ENCODE measurements around the gene RNF39. TPM values are rescaled to one million over a fixed set of nuclear protein-coding genes. Genes with fewer than 3 reads are reported as not detected.

Gene RNF39
- total RNA-seq, 1 donor = not detected

DNA sequence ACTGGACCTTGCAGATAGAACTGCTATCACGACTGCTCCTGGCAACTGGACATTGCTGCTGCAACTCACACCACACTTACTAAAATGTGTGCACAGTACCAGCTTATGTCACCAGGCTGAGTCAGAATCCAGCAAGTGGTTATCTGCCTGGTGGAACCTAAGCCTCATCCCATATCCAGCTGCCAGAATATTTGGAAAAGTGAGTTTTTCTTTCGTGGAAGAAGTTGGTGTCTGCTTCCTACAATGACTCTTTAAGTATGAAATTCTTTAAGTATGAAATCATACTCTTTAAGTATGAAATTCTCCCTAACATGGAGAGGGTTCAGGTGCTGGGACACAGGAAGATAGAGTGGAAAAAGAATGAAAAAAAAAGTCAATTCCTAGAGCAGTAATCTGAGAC, 30.9 kb downstream of the RNF39 start:
- Histone ChIP-seq H3K4me2 (ENCODE audit: insufficient read depth, low read length) (peak overlapping the region; percentile 27), H2AFZ (ENCODE audit: low read length) (no peak overlapping the region), H4K20me1 (ENCODE audit: insufficient read depth, low read length) (no peaks in the 10 kb centered on the region), H3K27ac (ENCODE audit: low read depth, low read length) (peak overlapping the region; percentile 11), H3K79me2 (ENCODE audit: insufficient read depth, low read length) (no peaks in the 10 kb centered on the region), H3K36me3 (ENCODE audit: insufficient read depth, low read length) (no peaks in the 10 kb centered on the region), H3K9me3 (ENCODE audit: low read depth, low read length) (no peaks in the 10 kb centered on the region), H3K27me3 (ENCODE audit: insufficient read depth, low read length) (no peaks in the 10 kb centered on the region), H3K4me1 (ENCODE audit: insufficient read depth, low read length) (peaks cover 6% of the 10 kb centered on the region), H3K4me3 (ENCODE audit: insufficient read depth, low read length) (no peak overlapping the region)
- TF ChIP-seq, protein P1, sequence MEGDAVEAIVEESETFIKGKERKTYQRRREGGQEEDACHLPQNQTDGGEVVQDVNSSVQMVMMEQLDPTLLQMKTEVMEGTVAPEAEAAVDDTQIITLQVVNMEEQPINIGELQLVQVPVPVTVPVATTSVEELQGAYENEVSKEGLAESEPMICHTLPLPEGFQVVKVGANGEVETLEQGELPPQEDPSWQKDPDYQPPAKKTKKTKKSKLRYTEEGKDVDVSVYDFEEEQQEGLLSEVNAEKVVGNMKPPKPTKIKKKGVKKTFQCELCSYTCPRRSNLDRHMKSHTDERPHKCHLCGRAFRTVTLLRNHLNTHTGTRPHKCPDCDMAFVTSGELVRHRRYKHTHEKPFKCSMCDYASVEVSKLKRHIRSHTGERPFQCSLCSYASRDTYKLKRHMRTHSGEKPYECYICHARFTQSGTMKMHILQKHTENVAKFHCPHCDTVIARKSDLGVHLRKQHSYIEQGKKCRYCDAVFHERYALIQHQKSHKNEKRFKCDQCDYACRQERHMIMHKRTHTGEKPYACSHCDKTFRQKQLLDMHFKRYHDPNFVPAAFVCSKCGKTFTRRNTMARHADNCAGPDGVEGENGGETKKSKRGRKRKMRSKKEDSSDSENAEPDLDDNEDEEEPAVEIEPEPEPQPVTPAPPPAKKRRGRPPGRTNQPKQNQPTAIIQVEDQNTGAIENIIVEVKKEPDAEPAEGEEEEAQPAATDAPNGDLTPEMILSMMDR (IDR thresholded peaks at IDR 0.05; ENCODE audit: extremely low read depth, low read depth, low read length) = no peak
- peak; percentile 72 for DNase-seq (ENCODE audit: insufficient read length, low spot score, missing footprints)

DNA sequence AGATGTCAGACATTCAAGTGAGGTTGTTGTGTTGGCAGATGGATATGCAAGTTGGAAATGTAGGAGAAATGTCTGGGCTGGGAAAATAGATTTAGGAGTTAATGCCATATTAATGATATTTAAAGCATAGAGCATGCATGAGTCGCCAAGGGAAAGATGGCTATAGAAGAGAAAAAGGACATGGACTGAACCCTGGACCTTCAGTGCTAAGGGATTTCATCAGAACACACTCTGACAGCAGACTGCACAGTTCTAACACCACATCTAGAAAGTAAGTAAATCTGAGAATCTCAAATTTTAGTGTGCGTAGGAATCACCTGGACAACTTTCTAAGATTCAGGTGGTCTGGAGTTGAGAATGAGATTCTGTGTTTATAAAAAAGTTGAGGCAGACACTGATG, 31.8 kb downstream of the RNF39 start:
- no peak overlapping the region for H3K27ac ChIP-seq (ENCODE audit: low read depth, low read length)
- H3K4me3 ChIP-seq (ENCODE audit: insufficient read depth, low read length) = no peak overlapping the region
- H3K9me3 ChIP-seq (ENCODE audit: low read depth, low read length) = no peaks in the 10 kb centered on the region
- H3K79me2 ChIP-seq (ENCODE audit: insufficient read depth, low read length) = no peaks in the 10 kb centered on the region
- H3K4me2 ChIP-seq (ENCODE audit: insufficient read depth, low read length) = no peak overlapping the region
- H3K36me3 ChIP-seq (ENCODE audit: insufficient read depth, low read length) = no peaks in the 10 kb centered on the region
- H2AFZ ChIP-seq (ENCODE audit: low read length) = no peak overlapping the region
- H3K27me3 ChIP-seq (ENCODE audit: insufficient read depth, low read length) = no peaks in the 10 kb centered on the region
- no peaks in the 10 kb centered on the region for H4K20me1 ChIP-seq (ENCODE audit: insufficient read depth, low read length)
- TF ChIP-seq, protein P1 (IDR thresholded peaks at IDR 0.05; ENCODE audit: extremely low read depth, low read depth, low read length) = no peak
- DNase-seq (ENCODE audit: insufficient read length, low spot score, missing footprints) = no peak
- peaks cover 6% of the 10 kb centered on the region for H3K4me1 ChIP-seq (ENCODE audit: insufficient read depth, low read length)

DNA sequence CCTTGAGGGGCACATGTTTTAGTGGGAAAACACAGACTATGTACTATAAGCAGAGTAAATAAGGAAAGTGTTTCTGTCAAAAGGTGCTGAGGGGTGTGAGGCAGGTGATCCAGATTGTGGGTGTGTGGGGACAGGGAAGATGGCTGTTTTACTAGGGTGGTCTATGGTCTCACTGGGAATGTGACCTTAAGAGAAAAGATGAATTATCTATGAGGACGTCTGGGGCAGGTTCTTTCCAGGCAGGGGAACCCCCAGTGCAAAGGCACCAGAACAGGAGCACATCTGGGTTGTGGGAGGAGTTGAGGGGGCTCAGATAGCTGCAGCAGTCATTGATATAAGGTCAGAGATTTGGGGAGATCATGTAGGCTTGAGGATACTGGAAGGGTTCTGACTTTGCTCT, 32.7 kb downstream of the RNF39 start:
- H3K4me2 ChIP-seq (ENCODE audit: insufficient read depth, low read length) = no peak overlapping the region
- H4K20me1 ChIP-seq (ENCODE audit: insufficient read depth, low read length) = no peaks in the 10 kb centered on the region
- no peak overlapping the region for H3K4me3 ChIP-seq (ENCODE audit: insufficient read depth, low read length)
- TF ChIP-seq, protein P1 (IDR thresholded peaks at IDR 0.05; ENCODE audit: extremely low read depth, low read depth, low read length) = no peak
- peaks cover 6% of the 10 kb centered on the region for H3K4me1 ChIP-seq (ENCODE audit: insufficient read depth, low read length)
- no peak overlapping the region for H3K27ac ChIP-seq (ENCODE audit: low read depth, low read length)
- no peaks in the 10 kb centered on the region for H3K36me3 ChIP-seq (ENCODE audit: insufficient read depth, low read length)
- H2AFZ ChIP-seq (ENCODE audit: low read length) = no peak overlapping the region
- DNase-seq (ENCODE audit: insufficient read length, low spot score, missing footprints) = no peak
- no peaks in the 10 kb centered on the region for H3K9me3 ChIP-seq (ENCODE audit: low read depth, low read length)
- no peaks in the 10 kb centered on the region for H3K79me2 ChIP-seq (ENCODE audit: insufficient read depth, low read length)
- H3K27me3 ChIP-seq (ENCODE audit: insufficient read depth, low read length) = no peaks in the 10 kb centered on the region

DNA sequence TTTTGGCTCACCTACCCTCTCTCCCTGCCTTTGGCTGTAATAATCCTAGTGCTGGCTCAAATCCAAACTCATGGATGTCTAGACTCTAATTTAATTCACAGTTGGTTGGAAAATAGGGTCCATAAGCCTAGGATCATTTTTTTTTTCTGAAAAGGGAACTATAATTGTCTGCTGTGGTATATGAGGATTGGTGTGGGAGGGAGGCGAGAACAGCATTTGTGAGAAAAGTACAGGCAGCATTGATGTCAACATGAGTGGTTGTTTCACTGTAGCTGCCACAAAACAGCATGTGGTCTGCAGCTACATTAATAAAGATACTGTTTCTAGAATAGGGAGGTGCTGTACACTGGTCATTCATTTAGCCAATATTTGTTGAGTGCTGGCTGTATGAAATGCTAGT, 33.1 kb downstream of the RNF39 start:
- Histone ChIP-seq H3K36me3 (ENCODE audit: insufficient read depth, low read length) (no peaks in the 10 kb centered on the region), H3K4me1 (ENCODE audit: insufficient read depth, low read length) (peaks cover 6% of the 10 kb centered on the region), H2AFZ (ENCODE audit: low read length) (no peak overlapping the region), H4K20me1 (ENCODE audit: insufficient read depth, low read length) (no peaks in the 10 kb centered on the region), H3K4me3 (ENCODE audit: insufficient read depth, low read length) (no peak overlapping the region), H3K9me3 (ENCODE audit: low read depth, low read length) (no peaks in the 10 kb centered on the region), H3K4me2 (ENCODE audit: insufficient read depth, low read length) (no peak overlapping the region), H3K27me3 (ENCODE audit: insufficient read depth, low read length) (no peaks in the 10 kb centered on the region), H3K79me2 (ENCODE audit: insufficient read depth, low read length) (no peaks in the 10 kb centered on the region), H3K27ac (ENCODE audit: low read depth, low read length) (no peak overlapping the region)
- no peak for DNase-seq (ENCODE audit: insufficient read length, low spot score, missing footprints)
- TF ChIP-seq, protein P1 (IDR thresholded peaks at IDR 0.05; ENCODE audit: extremely low read depth, low read depth, low read length) = no peak

Measured in osteoblast (primary cell).